ENCODE results near the gene SLC1A7.

DNA sequence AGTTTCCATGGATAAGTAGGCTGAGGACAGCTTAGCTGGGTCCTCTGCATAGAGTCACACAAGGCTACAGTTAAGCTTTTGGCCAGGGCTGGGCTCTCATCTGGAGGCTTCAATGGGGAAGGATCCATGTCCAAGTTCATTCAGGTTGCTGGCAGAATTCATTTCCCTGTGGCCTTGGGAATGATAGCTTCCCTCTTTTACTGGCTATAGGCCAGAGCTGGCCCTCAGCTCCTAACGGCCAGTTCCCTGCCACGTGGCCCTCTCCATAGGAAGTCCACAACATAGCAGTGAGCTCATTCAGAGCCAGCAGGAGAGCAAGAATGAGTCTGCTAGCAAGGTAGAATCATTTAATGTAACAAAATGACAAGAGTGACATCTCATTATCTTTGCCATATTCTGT lies 95.5 kb downstream of the SLC1A7 start:
- no peak for TF ChIP-seq CTCF (IDR thresholded peaks at IDR 0.05; ENCODE audit: poor library complexity, severe bottlenecking)
- TF ChIP-seq RAD21 (conservative IDR thresholded peaks at IDR 0.05), result no peak
- peak; percentile 39 for TF ChIP-seq EP300 (conservative IDR thresholded peaks at IDR 0.05; ENCODE audit: poor library complexity, severe bottlenecking)
- TF ChIP-seq REST (IDR thresholded peaks at IDR 0.05; ENCODE audit: borderline replicate concordance), result no peak
